H1 (cell line): ENCODE data around the gene ERC1.

Experiments used
- CEBPB ChIP-seq: IDR thresholded peaks from 2 replicates; pipeline ENCODE4 v1.6.1; 2012; ENCODE audit warnings: low read depth, low read length
- CHD2 ChIP-seq: IDR thresholded peaks from 2 replicates; pipeline ENCODE4 v1.6.1; 2012; ENCODE audit warnings: low read length, improper control_type of control experiment
- CTCF ChIP-seq, 3 experiments: IDR thresholded peaks; 1 replicate in 2 of 3; 2 replicates in 1 of 3; pipeline versions ENCODE4 v1.5.1 to v1.6.1; 2011; ENCODE audit warnings: low read length in 3 of 3, mild to moderate bottlenecking in 3 of 3, inconsistent platforms in 2 of 3, low read depth in 1 of 3, moderate library complexity in 1 of 3; ENCODE audit not compliant: insufficient read depth in 1 of 3; ENCODE audit errors: control extremely low read depth in 1 of 3
- EP300 ChIP-seq, 2 experiments: IDR thresholded peaks; 1 replicate in 1 of 2; 2 replicates in 1 of 2; pipeline ENCODE4 v1.6.1; 2011 to 2012; ENCODE audit warnings: low read depth in 2 of 2, low read length in 2 of 2, mild to moderate bottlenecking in 2 of 2, borderline replicate concordance in 1 of 2, inconsistent platforms in 1 of 2, moderate library complexity in 1 of 2
- EZH2 ChIP-seq: fragments of 200-600 bp; sonication (generic); IDR thresholded peaks from 2 replicates; pipeline ENCODE4 v1.7.1; 2012; ENCODE audit warnings: low read depth, mild to moderate bottlenecking, moderate library complexity, low read length, inconsistent platforms; ENCODE audit not compliant: severe bottlenecking
- JUND ChIP-seq: IDR thresholded peaks from 2 replicates; pipeline ENCODE4 v1.6.1; 2011; ENCODE audit warnings: mild to moderate bottlenecking, improper control_type of control experiment, low read length
- POLR2A ChIP-seq, 2 experiments: IDR thresholded peaks; 1 replicate in 1 of 2; 2 replicates in 1 of 2; pipeline ENCODE4 v1.6.1; 2011; ENCODE audit warnings: low read depth in 2 of 2, low read length in 2 of 2, mild to moderate bottlenecking in 2 of 2; ENCODE audit errors: control extremely low read depth in 1 of 2
- POLR2AphosphoS5 ChIP-seq: IDR thresholded peaks from 2 replicates; pipeline ENCODE4 v1.6.1; 2011; ENCODE audit warnings: low read depth, low read length
- RAD21 ChIP-seq, 2 experiments: IDR thresholded peaks in 1 of 2; conservative IDR thresholded peaks in 1 of 2; 2 replicates each; pipeline ENCODE4 v1.6.1; 2011; ENCODE audit warnings: low read depth in 2 of 2, low read length in 2 of 2, improper control_type of control experiment in 1 of 2, inconsistent platforms in 1 of 2, mild to moderate bottlenecking in 1 of 2, moderate library complexity in 1 of 2
- RFX5 ChIP-seq: IDR thresholded peaks from 2 replicates; pipeline ENCODE4 v1.6.1; 2011; ENCODE audit warnings: low read depth, low read length, improper control_type of control experiment, borderline replicate concordance
- SP1 ChIP-seq: IDR thresholded peaks from 2 replicates; pipeline ENCODE4 v1.6.1; 2011; ENCODE audit warnings: low read depth, low read length
- TCF12 ChIP-seq: IDR thresholded peaks from 2 replicates; pipeline ENCODE4 v1.6.1; 2011; ENCODE audit warnings: low read depth, mild to moderate bottlenecking, low read length

DNA sequence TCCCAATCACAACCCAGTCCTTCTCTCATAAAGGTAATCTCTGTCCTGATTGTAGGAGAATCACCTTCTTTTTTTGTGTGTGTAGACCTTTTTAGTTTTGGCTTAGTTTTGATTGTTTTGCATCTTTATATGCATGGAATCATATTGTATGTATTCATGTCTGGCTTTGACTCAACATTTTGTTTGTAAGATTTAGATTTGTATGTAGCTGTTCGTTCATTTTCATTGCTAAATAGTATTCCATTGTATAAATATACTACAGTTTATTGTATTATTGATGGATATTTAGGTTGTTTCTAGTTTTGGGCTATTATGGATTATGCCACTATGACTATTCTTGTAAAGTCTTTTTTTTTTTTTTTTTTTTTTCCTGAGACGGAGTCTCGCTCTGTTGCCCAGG is 10.5 kb downstream of the ERC1 start:
- no peak for TF ChIP-seq POLR2A (IDR thresholded peaks at IDR 0.05; ENCODE audit: control extremely low read depth in 1 of 2, low read depth in 2 of 2, low read length in 2 of 2)
- no peak for TF ChIP-seq CHD2
- no peak for TF ChIP-seq RAD21 (IDR thresholded peaks at IDR 0.05 in 1 of 2, conservative IDR thresholded peaks at IDR 0.05 in 1 of 2; ENCODE audit: low read depth in 2 of 2, low read length in 2 of 2)
- no peak for TF ChIP-seq CTCF (IDR thresholded peaks at IDR 0.05; ENCODE audit: control extremely low read depth in 1 of 3, insufficient read depth in 1 of 3, low read depth in 1 of 3, low read length in 3 of 3)
- no peak for TF ChIP-seq EP300 (IDR thresholded peaks at IDR 0.05; ENCODE audit: borderline replicate concordance in 1 of 2, low read depth in 2 of 2, low read length in 2 of 2)
- no peak for TF ChIP-seq TCF12
- no peak for TF ChIP-seq EZH2
- no peak for TF ChIP-seq SP1
- TF ChIP-seq POLR2AphosphoS5: no peak
- no peak for TF ChIP-seq CEBPB
- no peak for TF ChIP-seq RFX5
- no peak for TF ChIP-seq JUND
